ENCODE data around the gene C16orf86. TPM values are rescaled to one million over a fixed set of nuclear protein-coding genes. Genes with fewer than 3 reads are reported as not detected.

Gene C16orf86
- total RNA-seq, 1 donor from 2014 or later, result 3.4 TPM

GRCh38 chr16:67667453-67667816 lies 821 bp downstream of the C16orf86 start:
- no peak for DNase-seq

- peak; percentile 95 for DNase-seq
Observed at GRCh38 chr16:67667817-67668494, 1.3 kb downstream of the C16orf86 start.

GRCh38 chr16:67668495-67669157 lies 2.0 kb downstream of the C16orf86 start:
- DNase-seq, result no peak

GRCh38 chr16:67669499-67670101 lies 3.0 kb downstream of the C16orf86 start:
- no peak for DNase-seq

GRCh38 chr16:67672306-67672705 lies 5.7 kb downstream of the C16orf86 start:
- no peak for DNase-seq

GRCh38 chr16:67672739-67673662 lies 6.4 kb downstream of the C16orf86 start:
- peak; percentile 59 for DNase-seq

GRCh38 chr16:67673712-67674580 lies 7.3 kb downstream of the C16orf86 start:
- DNase-seq, result peak; percentile 35

- no peak for DNase-seq
Observed at GRCh38 chr16:67674851-67675578, 8.4 kb downstream of the C16orf86 start.

GRCh38 chr16:67675579-67675935 lies 8.9 kb downstream of the C16orf86 start:
- no peak for DNase-seq

GRCh38 chr16:67675999-67676398 lies 9.4 kb downstream of the C16orf86 start:
- no peak for DNase-seq

GRCh38 chr16:67676516-67676915 lies 9.9 kb downstream of the C16orf86 start:
- DNase-seq, result no peak

- DNase-seq, result no peak
Observed at GRCh38 chr16:67676939-67677338, 10.3 kb downstream of the C16orf86 start.

GRCh38 chr16:67677712-67678111 lies 11.1 kb downstream of the C16orf86 start:
- no peak for DNase-seq

- DNase-seq, result no peak
Observed at GRCh38 chr16:67678354-67679023, 11.9 kb downstream of the C16orf86 start.

GRCh38 chr16:67679935-67680897 lies 13.6 kb downstream of the C16orf86 start:
- no peak for DNase-seq

- no peak for DNase-seq
Observed at GRCh38 chr16:67683767-67684166, 17.2 kb downstream of the C16orf86 start.

- DNase-seq, result no peak
Observed at GRCh38 chr16:67685388-67686112, 18.9 kb downstream of the C16orf86 start.

Measured in tongue (tissue), 2 donors.